ENCODE results near the gene PLEKHM2.

The PLEKHM2 gene

DNA sequence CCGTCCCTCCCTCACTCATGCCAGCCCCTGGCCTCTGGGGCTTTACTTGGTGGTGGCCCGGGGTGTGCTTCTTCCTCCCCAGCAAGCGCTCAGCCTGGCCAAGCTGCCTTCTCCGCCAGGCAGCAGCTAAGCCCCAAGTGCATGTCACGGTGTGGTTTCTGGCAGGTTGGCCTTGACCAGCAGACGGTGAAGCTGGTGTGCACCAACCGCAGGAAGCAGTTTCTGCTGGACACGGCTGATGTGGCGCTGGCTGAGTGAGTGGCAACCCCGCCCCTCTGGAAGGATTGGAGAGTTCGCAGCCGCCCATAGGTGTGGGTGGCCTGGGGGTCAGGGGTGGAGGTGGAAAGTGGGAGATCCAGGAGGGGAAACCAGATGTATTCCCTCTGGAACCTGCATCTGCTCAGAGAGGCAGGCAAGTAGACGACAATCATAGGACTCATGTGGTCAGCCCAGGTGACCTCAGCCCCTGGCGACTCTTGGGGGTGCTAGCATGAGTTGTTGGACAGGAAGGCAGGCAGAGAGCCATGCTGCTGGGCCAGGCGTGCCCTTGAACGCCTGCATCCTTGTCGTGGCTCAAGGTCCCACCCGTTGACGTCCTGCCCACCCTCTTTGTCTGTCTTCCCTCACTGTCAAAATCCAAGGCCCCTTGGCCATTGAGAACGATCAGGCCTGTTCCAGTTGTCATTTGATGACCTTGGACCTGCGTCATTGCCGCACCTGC, 45.0 kb downstream of the PLEKHM2 start:
- DNase-seq, result no peak

- DNase-seq, result no peak
Measured at GRCh38 chr1:15730423-15730822, 46.3 kb downstream of the PLEKHM2 start.

GRCh38 chr1:15730936-15731335, 46.8 kb downstream of the PLEKHM2 start:
- DNase-seq, result no peak

- no peak for DNase-seq
Measured at GRCh38 chr1:15731735-15732685, 47.9 kb downstream of the PLEKHM2 start.

DNA sequence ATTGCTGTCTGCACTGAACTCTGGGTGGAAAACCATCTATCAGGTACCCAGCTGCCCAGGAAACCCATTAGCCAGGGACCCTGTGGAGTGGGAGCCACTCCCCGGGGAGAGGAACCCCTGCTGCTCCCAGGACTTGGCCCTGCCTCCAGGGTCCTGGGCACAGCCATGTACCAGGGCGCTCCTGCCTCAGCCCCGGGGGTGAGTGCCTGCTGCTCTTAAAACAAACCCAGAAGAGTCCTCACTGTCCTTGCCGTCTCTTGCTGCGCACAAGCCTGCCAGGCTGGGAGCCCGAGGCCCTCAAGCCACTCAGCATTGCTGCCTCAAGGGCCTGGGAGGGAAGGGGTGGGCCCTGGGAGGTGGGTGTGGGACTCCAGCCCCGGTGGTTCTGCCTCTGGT, 48.6 kb downstream of the PLEKHM2 start:
- DNase-seq, result no peak

DNA sequence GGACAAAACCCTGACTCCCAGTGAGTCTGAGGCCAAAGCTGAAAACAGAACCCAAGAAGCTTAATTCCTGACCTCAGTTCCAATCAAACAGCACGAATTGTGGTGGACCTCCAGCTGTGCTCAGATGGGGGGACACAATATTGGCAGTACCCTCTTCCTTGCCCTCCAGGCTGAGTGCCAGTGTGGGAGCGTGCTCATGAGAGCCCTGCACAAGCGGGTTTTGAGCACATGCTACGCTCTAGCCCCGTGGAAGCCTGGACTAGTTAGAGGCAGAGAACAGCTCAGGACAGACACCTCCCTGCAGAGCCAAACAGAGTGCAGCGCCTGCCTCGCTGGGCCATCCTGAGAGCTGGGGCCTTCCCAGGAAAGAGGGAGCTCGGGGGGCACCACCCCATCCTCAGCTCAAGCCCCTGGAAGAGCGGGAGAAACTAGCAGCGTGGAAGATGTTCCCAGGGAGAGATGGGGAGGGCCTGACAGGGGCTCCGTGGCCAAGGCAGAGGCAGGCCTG, 49.2 kb downstream of the PLEKHM2 start:
- no peak for DNase-seq

DNA sequence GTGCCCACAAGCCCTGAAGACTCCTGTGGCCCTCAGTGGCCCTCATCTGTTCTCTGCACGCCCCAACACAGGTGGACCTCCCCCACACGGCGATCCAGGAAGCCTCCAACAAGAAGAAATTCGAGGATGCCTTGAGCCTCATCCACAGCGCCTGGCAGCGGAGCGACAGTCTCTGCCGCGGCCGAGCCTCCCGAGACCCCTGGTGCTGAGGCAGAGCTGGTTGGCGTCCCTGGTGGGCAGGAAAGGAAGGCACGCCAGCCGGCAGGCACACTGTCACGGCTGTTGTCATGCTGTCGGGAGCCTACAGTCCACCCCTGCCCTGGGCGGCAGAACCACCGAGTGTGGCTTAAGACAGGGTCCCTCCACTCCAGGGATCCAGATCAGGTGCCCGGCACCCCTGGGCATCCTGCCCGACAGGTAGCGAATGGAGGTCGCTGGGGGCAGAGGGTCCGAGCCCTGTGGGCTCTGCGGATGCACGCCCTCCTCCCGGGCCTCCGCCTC, 49.7 kb downstream of the PLEKHM2 start:
- DNase-seq, result no peak

- DNase-seq, result no peak
Measured at GRCh38 chr1:15734296-15734695, 50.2 kb downstream of the PLEKHM2 start.

- DNase-seq, result no peak
Measured at GRCh38 chr1:15734901-15735300, 50.8 kb downstream of the PLEKHM2 start.

DNA sequence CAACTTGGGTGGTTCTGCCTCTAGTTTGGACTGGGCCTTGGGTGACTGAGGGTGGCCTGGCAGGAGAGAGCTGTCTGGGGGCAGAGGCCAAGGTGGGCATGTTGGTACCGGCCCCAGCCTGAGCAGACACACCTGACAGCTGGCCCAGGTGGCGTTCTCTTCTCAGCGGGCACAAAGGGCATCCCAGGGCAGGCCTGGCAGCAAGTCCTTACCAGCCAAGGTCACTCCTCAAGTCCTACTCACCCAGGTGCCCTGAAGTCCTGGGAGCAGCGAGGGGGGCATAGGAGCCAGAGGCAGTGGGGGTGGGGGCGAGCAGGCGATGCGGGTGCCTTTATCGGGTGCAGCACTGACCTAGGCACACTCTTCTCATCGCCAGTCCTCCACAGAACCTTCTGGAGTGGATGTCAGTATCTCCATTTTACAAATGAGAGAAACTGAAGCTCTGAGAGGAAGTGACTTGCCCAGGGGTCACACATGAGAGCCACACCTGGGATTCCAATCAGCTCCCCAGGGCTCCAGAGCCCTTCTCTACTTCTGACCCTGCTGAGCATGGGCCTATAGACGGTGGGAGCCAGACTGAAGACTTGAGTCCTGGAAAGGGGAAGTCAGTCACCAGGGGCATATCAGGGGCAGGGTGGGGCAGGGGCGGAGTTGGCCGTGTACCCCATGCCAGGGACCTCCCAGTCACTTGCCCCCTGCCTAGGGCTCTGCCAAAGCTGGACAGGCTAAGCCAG, 51.4 kb downstream of the PLEKHM2 start:
- DNase-seq, result no peak

DNA sequence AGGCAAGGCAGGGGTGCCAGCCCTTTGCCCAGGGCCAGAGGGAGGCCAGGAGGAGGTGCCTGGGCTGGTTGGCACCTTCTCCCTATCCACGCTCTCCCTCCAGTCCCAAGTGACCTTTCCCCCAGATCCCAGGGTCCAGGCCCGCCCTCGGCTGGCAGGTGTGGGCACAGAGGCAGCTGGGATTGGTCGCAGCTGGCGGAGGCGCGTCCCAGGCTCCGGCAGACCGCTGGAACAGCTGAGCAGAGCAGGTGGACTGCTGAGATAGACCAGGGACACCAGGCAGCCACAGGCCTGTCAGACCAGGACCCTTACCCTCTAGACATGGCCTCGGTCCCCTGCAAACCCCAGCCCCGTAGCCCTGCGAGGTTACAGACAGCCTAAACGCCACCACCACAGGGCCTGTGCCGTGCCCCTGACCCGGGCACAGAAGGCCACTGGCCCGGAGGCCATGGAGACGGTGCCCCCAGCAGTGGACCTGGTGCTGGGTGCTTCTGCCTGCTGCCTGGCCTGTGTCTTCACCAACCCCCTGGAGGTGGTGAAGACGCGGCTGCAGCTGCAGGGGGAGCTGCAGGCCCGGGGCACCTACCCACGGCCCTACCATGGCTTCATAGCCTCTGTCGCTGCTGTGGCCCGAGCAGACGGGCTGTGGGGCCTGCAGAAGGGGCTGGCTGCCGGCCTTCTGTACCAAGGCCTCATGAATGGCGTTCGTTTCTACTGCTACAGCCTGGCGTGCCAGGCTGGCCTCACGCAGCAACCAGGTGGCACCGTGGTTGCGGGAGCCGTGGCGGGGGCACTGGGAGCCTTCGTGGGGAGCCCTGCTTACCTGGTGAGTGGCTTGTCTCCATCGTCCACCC, 52.1 kb downstream of the PLEKHM2 start, which contains the start of gene SLC25A34:
Gene SLC25A34 (plus strand): TSS at position 221 of the 854 bp plus-strand sequence. CDS start 228 bp downstream, at position 449.
- DNase-seq, result no peak

- no peak for DNase-seq
Measured at GRCh38 chr1:15736892-15737261, 52.8 kb downstream of the PLEKHM2 start.

GRCh38 chr1:15737324-15738319, 53.5 kb downstream of the PLEKHM2 start:
- DNase-seq, result no peak

- DNase-seq, result no peak
Measured at GRCh38 chr1:15738416-15739113, 54.4 kb downstream of the PLEKHM2 start.

GRCh38 chr1:15739259-15739658, 55.1 kb downstream of the PLEKHM2 start:
- no peak for DNase-seq

DNA sequence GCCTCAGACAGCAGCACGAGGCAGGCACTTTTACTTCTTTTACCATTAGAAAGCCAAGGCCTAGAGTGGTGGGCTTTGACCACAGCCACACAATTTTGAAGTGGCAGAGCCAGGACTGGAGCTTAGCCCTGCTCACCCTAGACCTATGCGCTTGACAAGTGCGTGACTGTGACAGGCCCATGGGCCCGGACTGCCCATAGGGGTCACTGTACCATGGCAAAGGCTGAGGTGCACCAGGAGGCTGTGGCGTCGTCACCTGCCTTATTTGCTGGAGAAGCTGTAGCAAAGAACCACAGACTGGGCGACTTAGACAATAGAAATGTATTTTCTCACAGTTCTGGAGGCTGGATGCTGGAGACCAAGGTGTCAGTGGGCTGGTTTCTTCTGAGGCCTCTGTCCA, 55.6 kb downstream of the PLEKHM2 start:
- DNase-seq, result no peak

GRCh38 chr1:15740924-15741850, 57.1 kb downstream of the PLEKHM2 start:
- DNase-seq, result peak; percentile 61

DNA sequence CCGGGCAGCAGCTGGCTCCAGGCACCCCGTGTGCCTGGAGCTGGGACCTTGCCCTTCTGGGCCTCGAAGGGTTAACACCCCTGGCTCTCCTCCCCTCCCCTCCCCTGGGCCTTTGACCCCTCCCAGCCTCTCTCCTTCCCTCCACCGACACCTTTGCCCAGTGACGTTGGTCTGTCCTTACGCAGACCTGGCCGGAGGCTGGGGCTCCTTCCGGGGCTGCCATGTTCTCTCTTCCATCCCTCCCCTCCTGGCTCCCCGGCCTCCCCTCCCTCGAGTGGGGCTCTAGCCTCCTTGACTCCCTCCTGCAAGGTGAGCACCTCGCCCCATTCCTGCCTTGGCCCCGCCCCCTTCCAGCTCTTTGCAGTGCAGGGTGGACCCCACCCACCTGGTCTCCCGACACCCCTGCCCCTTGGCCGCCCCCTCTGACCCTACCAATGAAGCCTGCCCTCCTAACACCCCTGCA, 58.2 kb downstream of the PLEKHM2 start, which contains the start of gene TMEM82:
Gene TMEM82 (plus strand): TSS at position 161 of the 463 bp plus-strand sequence. CDS start 61 bp downstream, at position 222.
- DNase-seq, result no peak

Measured in stimulated activated CD4-positive, alpha-beta T cell treated with anti-CD3 and anti-CD28 coated beads, Interleukin-12 subunit alpha, Interleukin-12 subunit beta, amount 100 ng/mL, for 4 hours (primary cell).